ENCODE results near the gene LUC7L3. TPM values are rescaled to one million over a fixed set of nuclear protein-coding genes. Genes with fewer than 3 reads are reported as not detected.
"Not testable (repeated sequence)": the region's sequence is repeated elsewhere in the genome, so short reads cannot be mapped to it uniquely, and the experiment has no call there.

LUC7L3 gene
- total RNA-seq, 1 donor from 2014 or later = 53.3 TPM

GRCh38 chr17:50699410-50699809, 20.0 kb upstream of the LUC7L3 start:
- intact Hi-C loops (cut with micrococcal nuclease) = loop anchor here (10.0 kb wide), 1 partner anchor 145 kb away; no protein-coding TSS in a partner anchor
- DNase-seq = no peak
- no peak for ATAC-seq

GRCh38 chr17:50703162-50703561, 16.2 kb upstream of the LUC7L3 start:
- no peak for ATAC-seq
- intact Hi-C loops (cut with micrococcal nuclease) = no loop called here

GRCh38 chr17:50707289-50708049, 11.9 kb upstream of the LUC7L3 start, which contains the start of gene ANKRD40:
Gene ANKRD40 (minus strand): TSS chr17:50707914. CDS start chr17:50707654, 260 bp downstream.
- intact Hi-C loops (cut with micrococcal nuclease) = no loop called here
- peak; percentile 83 for ATAC-seq

More at GRCh38 chr17:50703162-50703561, 16.2 kb upstream of the LUC7L3 start:
- DNase-seq = no peak

GRCh38 chr17:50708050-50709000, 11.1 kb upstream of the LUC7L3 start:
- DNase-seq (no peak), ATAC-seq (peak; percentile 29)
- intact Hi-C loops (cut with micrococcal nuclease) = no loop called here

More at GRCh38 chr17:50707289-50708049, 11.9 kb upstream of the LUC7L3 start, which contains the start of gene ANKRD40:
- DNase-seq = peak; percentile 91

- ATAC-seq; DNase-seq; intact Hi-C loops (cut with micrococcal nuclease): not testable (repeated sequence)
Measured at GRCh38 chr17:50709053-50709452, 10.3 kb upstream of the LUC7L3 start.

- intact Hi-C loops (cut with micrococcal nuclease) = no loop called here
- ATAC-seq (no peak), DNase-seq (no peak)
Measured at GRCh38 chr17:50710025-50710424, 9.4 kb upstream of the LUC7L3 start.

- DNase-seq = no peak
- ATAC-seq = no peak
- intact Hi-C loops (cut with micrococcal nuclease) = no loop called here
Measured at GRCh38 chr17:50710650-50711049, 8.8 kb upstream of the LUC7L3 start.

- intact Hi-C loops (cut with micrococcal nuclease) = no loop called here
- DNase-seq (no peak), ATAC-seq (no peak)
Measured at GRCh38 chr17:50712641-50713040, 6.8 kb upstream of the LUC7L3 start.

- intact Hi-C loops (cut with micrococcal nuclease) = no loop called here
- DNase-seq = no peak
- no peak for ATAC-seq
Measured at GRCh38 chr17:50715471-50715870, 3.9 kb upstream of the LUC7L3 start.

GRCh38 chr17:50719924-50720794, 756 bp downstream of the LUC7L3 start:
- intact Hi-C loops (cut with micrococcal nuclease) = no loop called here
- DNase-seq (no peak), ATAC-seq (no peak)

- intact Hi-C loops (cut with micrococcal nuclease) = no loop called here
- ATAC-seq = no peak
Measured at GRCh38 chr17:50721194-50722010, 2.0 kb downstream of the LUC7L3 start.

GRCh38 chr17:50722746-50723145, 3.3 kb downstream of the LUC7L3 start:
- DNase-seq (no peak), ATAC-seq (no peak)
- intact Hi-C loops (cut with micrococcal nuclease) = no loop called here

More at GRCh38 chr17:50721194-50722010, 2.0 kb downstream of the LUC7L3 start:
- no peak for DNase-seq

GRCh38 chr17:50724622-50725021, 5.2 kb downstream of the LUC7L3 start:
- DNase-seq; intact Hi-C loops (cut with micrococcal nuclease); ATAC-seq: not testable (repeated sequence)

GRCh38 chr17:50725769-50726655, 6.6 kb downstream of the LUC7L3 start:
- DNase-seq (no peak), ATAC-seq (peak; percentile 9)
- intact Hi-C loops (cut with micrococcal nuclease) = no loop called here

- intact Hi-C loops (cut with micrococcal nuclease) = no loop called here
- ATAC-seq = no peak
- DNase-seq = no peak
Measured at GRCh38 chr17:50728112-50728429, 8.7 kb downstream of the LUC7L3 start.

- ATAC-seq (no peak), DNase-seq (no peak)
- intact Hi-C loops (cut with micrococcal nuclease) = no loop called here
Measured at GRCh38 chr17:50728881-50729765, 9.7 kb downstream of the LUC7L3 start.
